Stimulated activated naive CD8-positive, alpha-beta T cell treated with anti-CD3 and anti-CD28 coated beads, Interleukin-15, amount 100 ng/mL, for 72 hours (primary cell): ENCODE results near the gene PTGIR.
A peak's percentile ranks its signal among the peaks of the same experiment; 100 is the strongest.

ENCODE experiments used
- ATAC-seq: fragments of 150-1000 bp; cut with Tn5 transposase; 2 replicates; pipeline ENCODE4 v1.10.0; 2021; ENCODE audit warnings: mild to moderate bottlenecking, moderate library complexity
- DNase-seq, 2 donors: peaks; one replicate each; pipeline ENCODE4 v3.0.0; 2021 to 2022
- H3K27ac Mint-ChIP-seq, 2 donors: one replicate each; pipeline ENCODE4 v1.8.0; 2022; ENCODE audit warnings: mild to moderate bottlenecking in 2 of 2, mixed read lengths in 2 of 2, moderate library complexity in 2 of 2
- H3K27me3 Mint-ChIP-seq: one replicate; pipeline ENCODE4 v1.8.0; 2022; ENCODE audit warnings: mixed read lengths
- H3K4me1 Mint-ChIP-seq: one replicate; pipeline ENCODE4 v1.8.0; 2022; ENCODE audit warnings: mild to moderate bottlenecking, mixed read lengths
- H3K4me3 Mint-ChIP-seq, 2 donors: one replicate each; pipeline ENCODE4 v1.8.0; 2022; ENCODE audit warnings: mild to moderate bottlenecking in 2 of 2, mixed read lengths in 2 of 2, moderate library complexity in 1 of 2
- H3K9me3 Mint-ChIP-seq, 2 donors: one replicate each; pipeline ENCODE4 v1.8.0; 2022; ENCODE audit warnings: mixed read lengths in 2 of 2

The PTGIR gene

GRCh38 chr19:46602392-46603194, 22.3 kb downstream of the PTGIR start:
- peak overlapping the region; percentile 89 to 96 for H3K27ac Mint-ChIP-seq
- peaks cover 69% of the 10 kb centered on the region for H3K4me1 Mint-ChIP-seq
- peak overlapping the region; percentile 99 to 100 for H3K4me3 Mint-ChIP-seq
- no peaks in the 10 kb centered on the region for H3K27me3 Mint-ChIP-seq
- peaks cover 12 to 14% of the 10 kb centered on the region in 2 donors for H3K9me3 Mint-ChIP-seq
- DNase-seq (peak; percentile 44 to 57), ATAC-seq (peak; percentile 41)

- no peaks in the 10 kb centered on the region for H3K27me3 Mint-ChIP-seq
- peak within 1 kb of the TSS; percentile 99 to 100 for H3K4me3 Mint-ChIP-seq
- no peak for DNase-seq
- peaks cover 12 to 14% of the 10 kb centered on the region in 2 donors for H3K9me3 Mint-ChIP-seq
- peaks cover 64% of the 10 kb centered on the region for H3K4me1 Mint-ChIP-seq
- peak within 1 kb of the TSS; percentile 100 for H3K27ac Mint-ChIP-seq
- no peak for ATAC-seq
Measured at GRCh38 chr19:46601318-46602224, 23.3 kb downstream of the PTGIR start, which contains the start of gene CALM3. CALM3 (plus strand) TSS chr19:46601330; CDS start chr19:46601435, 105 bp downstream.

GRCh38 chr19:46600384-46601317, 24.2 kb downstream of the PTGIR start:
- Mint-ChIP-seq H3K27me3 (no peaks in the 10 kb centered on the region), H3K4me3 (peak overlapping the region; percentile 99 to 100), H3K27ac (peak overlapping the region; percentile 100), H3K9me3 (peaks cover 12 to 14% of the 10 kb centered on the region in 2 donors), H3K4me1 (peaks cover 54% of the 10 kb centered on the region)
- ATAC-seq (peak; percentile 90), DNase-seq (peak; percentile 99)

GRCh38 chr19:46599716-46600373, 25.0 kb downstream of the PTGIR start:
- H3K4me3 Mint-ChIP-seq, result peak overlapping the region; percentile 99 to 100

GRCh38 chr19:46598372-46598917, 26.4 kb downstream of the PTGIR start:
- no peak overlapping the region for H3K27ac Mint-ChIP-seq
- H3K27me3 Mint-ChIP-seq, result no peaks in the 10 kb centered on the region
- ATAC-seq (no peak), DNase-seq (no peak)
- peaks cover 12 to 14% of the 10 kb centered on the region in 2 donors for H3K9me3 Mint-ChIP-seq
- H3K4me3 Mint-ChIP-seq, result no peak overlapping the region
- H3K4me1 Mint-ChIP-seq, result peaks cover 32% of the 10 kb centered on the region

More at GRCh38 chr19:46599716-46600373, 25.0 kb downstream of the PTGIR start:
- Mint-ChIP-seq H3K9me3 (peaks cover 12 to 14% of the 10 kb centered on the region in 2 donors), H3K27ac (peak overlapping the region; percentile 100), H3K4me1 (peaks cover 46% of the 10 kb centered on the region), H3K27me3 (no peaks in the 10 kb centered on the region)
- ATAC-seq, result no peak
- DNase-seq, result no peak

GRCh38 chr19:46596008-46596407, 28.9 kb downstream of the PTGIR start:
- no peak for ATAC-seq
- Mint-ChIP-seq H3K4me1 (peaks cover 16% of the 10 kb centered on the region), H3K27ac (no peak overlapping the region), H3K9me3 (peaks cover 12 to 14% of the 10 kb centered on the region in 2 donors), H3K27me3 (no peaks in the 10 kb centered on the region), H3K4me3 (no peak overlapping the region)
- no peak for DNase-seq

- Mint-ChIP-seq H3K27ac (no peak overlapping the region), H3K4me1 (no peaks in the 10 kb centered on the region), H3K4me3 (no peak overlapping the region), H3K27me3 (no peaks in the 10 kb centered on the region), H3K9me3 (no peaks in the 10 kb centered on the region)
- ATAC-seq, result no peak
- no peak for DNase-seq
Measured at GRCh38 chr19:46591870-46592269, 33.0 kb downstream of the PTGIR start.

- no peak overlapping the region for H3K27ac Mint-ChIP-seq
- H3K4me1 Mint-ChIP-seq, result no peaks in the 10 kb centered on the region
- no peak for ATAC-seq
- no peak for DNase-seq
- no peaks in the 10 kb centered on the region for H3K27me3 Mint-ChIP-seq
- H3K4me3 Mint-ChIP-seq, result no peak overlapping the region
- no peaks in the 10 kb centered on the region for H3K9me3 Mint-ChIP-seq
Measured at GRCh38 chr19:46591254-46591653, 33.6 kb downstream of the PTGIR start.

GRCh38 chr19:46587861-46588260, 37.0 kb downstream of the PTGIR start:
- no peak overlapping the region for H3K27ac Mint-ChIP-seq
- no peak for ATAC-seq
- no peak overlapping the region for H3K4me3 Mint-ChIP-seq
- no peak for DNase-seq
- H3K27me3 Mint-ChIP-seq, result no peaks in the 10 kb centered on the region
- peaks cover 6% of the 10 kb centered on the region for H3K4me1 Mint-ChIP-seq
- H3K9me3 Mint-ChIP-seq, result no peaks in the 10 kb centered on the region

- Mint-ChIP-seq H3K9me3 (no peaks in the 10 kb centered on the region), H3K4me1 (peaks cover 6% of the 10 kb centered on the region), H3K27ac (no peak overlapping the region), H3K27me3 (no peaks in the 10 kb centered on the region), H3K4me3 (no peak overlapping the region)
- no peak for DNase-seq
- ATAC-seq, result no peak
Measured at GRCh38 chr19:46586294-46586693, 38.6 kb downstream of the PTGIR start.

GRCh38 chr19:46585539-46585938, 39.4 kb downstream of the PTGIR start:
- Mint-ChIP-seq H3K9me3 (no peaks in the 10 kb centered on the region), H3K4me1 (peaks cover 6% of the 10 kb centered on the region), H3K4me3 (no peak overlapping the region), H3K27me3 (no peaks in the 10 kb centered on the region), H3K27ac (no peak overlapping the region)
- DNase-seq (no peak), ATAC-seq (no peak)

- DNase-seq, result no peak
- H3K4me3 Mint-ChIP-seq, result no peak overlapping the region
- no peaks in the 10 kb centered on the region for H3K27me3 Mint-ChIP-seq
Measured at GRCh38 chr19:46580247-46580646, 44.6 kb downstream of the PTGIR start.

GRCh38 chr19:46579361-46579879, 45.5 kb downstream of the PTGIR start:
- peaks cover 34% of the 10 kb centered on the region for H3K4me1 Mint-ChIP-seq
- H3K27ac Mint-ChIP-seq, result peak overlapping the region in 1 of 2 donors; percentile 83
- peak; percentile 66 for ATAC-seq
- no peaks in the 10 kb centered on the region for H3K9me3 Mint-ChIP-seq
- peak overlapping the region; percentile 15 to 45 for H3K4me3 Mint-ChIP-seq
- DNase-seq, result peak; percentile 44 to 62
- H3K27me3 Mint-ChIP-seq, result no peaks in the 10 kb centered on the region

More at GRCh38 chr19:46580247-46580646, 44.6 kb downstream of the PTGIR start:
- H3K4me1 Mint-ChIP-seq, result peaks cover 29% of the 10 kb centered on the region
- no peak for ATAC-seq
- no peaks in the 10 kb centered on the region for H3K9me3 Mint-ChIP-seq
- H3K27ac Mint-ChIP-seq, result no peak overlapping the region

GRCh38 chr19:46578450-46578849, 46.4 kb downstream of the PTGIR start:
- no peaks in the 10 kb centered on the region for H3K27me3 Mint-ChIP-seq
- H3K9me3 Mint-ChIP-seq, result no peaks in the 10 kb centered on the region
- peaks cover 33% of the 10 kb centered on the region for H3K4me1 Mint-ChIP-seq
- ATAC-seq (no peak), DNase-seq (no peak)
- H3K4me3 Mint-ChIP-seq, result no peak overlapping the region
- H3K27ac Mint-ChIP-seq, result no peak overlapping the region
